Mesenchymal stem cell (in vitro differentiated cells and primary cell): ENCODE data around the gene SGO1.

Experiments
- DNase-seq: peaks from one replicate; pipeline ENCODE4 v3.0.0-alpha.2; 2013
- H2AFZ ChIP-seq: one replicate; pipeline ENCODE4 v1.6.1; 2013; ENCODE audit warnings: low read depth, mild to moderate bottlenecking, control low read depth, inconsistent platforms, low read length, moderate library complexity
- H2AK5ac ChIP-seq: 2 replicates; pipeline ENCODE4 v1.6.1; 2013; ENCODE audit warnings: low read length, moderate library complexity, mild to moderate bottlenecking, inconsistent platforms; ENCODE audit not compliant: severe bottlenecking
- H2BK120ac ChIP-seq: one replicate; pipeline ENCODE4 v1.6.1; 2013; ENCODE audit warnings: low read depth, mild to moderate bottlenecking, inconsistent platforms, low read length, moderate library complexity
- H2BK12ac ChIP-seq, 2 experiments: one replicate each; pipeline ENCODE4 v1.6.1; 2013; ENCODE audit warnings: inconsistent platforms in 2 of 2, low read length in 2 of 2, mild to moderate bottlenecking in 2 of 2, moderate library complexity in 2 of 2, control low read depth in 1 of 2
- H2BK15ac ChIP-seq: one replicate; pipeline ENCODE4 v1.6.1; 2013; ENCODE audit warnings: mild to moderate bottlenecking, low read depth, inconsistent platforms; ENCODE audit not compliant: poor library complexity, severe bottlenecking
- H2BK5ac ChIP-seq: 2 replicates; pipeline ENCODE4 v1.6.1; 2013; ENCODE audit warnings: low read depth, mild to moderate bottlenecking, low read length, control low read depth, inconsistent platforms; ENCODE audit not compliant: poor library complexity, severe bottlenecking
- H3K14ac ChIP-seq, 2 experiments: one replicate each; pipeline ENCODE4 v1.6.1; 2013; ENCODE audit warnings: inconsistent platforms in 2 of 2, low read length in 2 of 2, control low read depth in 1 of 2, mild to moderate bottlenecking in 1 of 2, moderate library complexity in 1 of 2
- H3K18ac ChIP-seq, 2 experiments: one replicate each; pipeline ENCODE4 v1.6.1; 2013; ENCODE audit warnings: inconsistent platforms in 2 of 2, low read length in 2 of 2, control low read depth in 1 of 2, low read depth in 1 of 2, mild to moderate bottlenecking in 1 of 2
- H3K23ac ChIP-seq, 2 experiments: one replicate each; pipeline ENCODE4 v1.6.1; 2013; ENCODE audit warnings: inconsistent platforms in 2 of 2, low read length in 2 of 2, mild to moderate bottlenecking in 2 of 2, moderate library complexity in 2 of 2, control low read depth in 1 of 2
- H3K27ac ChIP-seq: 2 replicates; pipeline ENCODE4 v1.5.1; 2013; ENCODE audit warnings: mild to moderate bottlenecking, moderate library complexity, low read length, control low read depth, inconsistent platforms; ENCODE audit not compliant: poor library complexity, severe bottlenecking
- H3K27me3 ChIP-seq, 2 experiments: 2 replicates each; pipeline versions ENCODE4 v1.6.1 to v1.7.0; 2013; ENCODE audit warnings: low read length in 2 of 2, mild to moderate bottlenecking in 2 of 2, moderate library complexity in 2 of 2, control low read depth in 1 of 2, inconsistent platforms in 1 of 2; ENCODE audit not compliant: control insufficient read depth in 1 of 2, insufficient read depth in 1 of 2
- H3K36me3 ChIP-seq, 2 experiments: 2 replicates each; pipeline versions ENCODE4 v1.6.1 to v1.7.0; 2013; ENCODE audit warnings: low read length in 2 of 2, control low read depth in 1 of 2, inconsistent platforms in 1 of 2, low read depth in 1 of 2, mild to moderate bottlenecking in 1 of 2; ENCODE audit not compliant: insufficient read depth in 2 of 2, control insufficient read depth in 1 of 2
- H3K4ac ChIP-seq, 2 experiments: one replicate each; pipeline ENCODE4 v1.6.1; 2013; ENCODE audit warnings: inconsistent platforms in 2 of 2, low read length in 2 of 2, mild to moderate bottlenecking in 2 of 2, moderate library complexity in 2 of 2, control low read depth in 1 of 2, low read depth in 1 of 2
- H3K4me1 ChIP-seq: 2 replicates; pipeline ENCODE4 v1.6.1; 2013; ENCODE audit warnings: low read depth, low read length, control low read depth; ENCODE audit not compliant: control insufficient read depth, insufficient read depth
- H3K4me2 ChIP-seq: 2 replicates; pipeline ENCODE4 v1.6.1; 2013; ENCODE audit warnings: low read length, mild to moderate bottlenecking, inconsistent platforms; ENCODE audit not compliant: poor library complexity, severe bottlenecking
- H3K4me3 ChIP-seq, 2 experiments: 2 replicates each; pipeline versions ENCODE4 v1.5.1 to v1.7.0; 2013; ENCODE audit warnings: low read length in 2 of 2, mild to moderate bottlenecking in 2 of 2, control low read depth in 1 of 2, low read depth in 1 of 2; ENCODE audit not compliant: insufficient read depth in 1 of 2
- H3K79me1 ChIP-seq: replicated peaks from 2 replicates; pipeline ENCODE4 v1.6.1; 2013; ENCODE audit warnings: mild to moderate bottlenecking, control low read depth, low read length, inconsistent platforms; ENCODE audit not compliant: poor library complexity, severe bottlenecking
- H3K9ac ChIP-seq: 2 replicates; pipeline ENCODE4 v1.7.0; 2013; ENCODE audit warnings: mild to moderate bottlenecking, low read length, moderate library complexity
- H3K9me3 ChIP-seq: 2 replicates; pipeline ENCODE4 v1.7.0; 2013; ENCODE audit warnings: mild to moderate bottlenecking, low read length; ENCODE audit not compliant: control insufficient read depth
- H4K8ac ChIP-seq: one replicate; pipeline ENCODE4 v1.6.1; 2013; ENCODE audit warnings: inconsistent platforms, mild to moderate bottlenecking, low read length, moderate library complexity
- H4K91ac ChIP-seq: one replicate; pipeline ENCODE4 v1.6.1; 2013; ENCODE audit warnings: mild to moderate bottlenecking, low read length, inconsistent platforms
- WGBS: methylation state at CpG from one replicate; pipeline ENCODE4 v1.1.7; 2013; ENCODE audit warnings: mixed read lengths; 5-methylcytosine and 5-hydroxymethylcytosine counted together

SGO1 gene

GRCh38 chr3:20197775-20198174 is 11.8 kb upstream of the SGO1 start:
- no peak overlapping the region for H3K9ac ChIP-seq
- WGBS: 78% methylated on average over 3 of the region's 3 CpGs
- no peak overlapping the region for H2BK5ac ChIP-seq

GRCh38 chr3:20194793-20195460 is 8.9 kb upstream of the SGO1 start:
- Histone ChIP-seq H2BK15ac (no peak overlapping the region), H3K18ac (no peak overlapping the region), H2AK5ac (no peak overlapping the region), H3K27ac (no peak overlapping the region), H3K36me3 (no peaks in the 10 kb centered on the region), H4K8ac (no peak overlapping the region), H3K4ac (no peak overlapping the region), H4K91ac (no peak overlapping the region), H2AFZ (no peak overlapping the region), H3K4me2 (no peak overlapping the region), H2BK120ac (no peak overlapping the region), H3K4me3 (no peak overlapping the region), H3K27me3 (no peaks in the 10 kb centered on the region), H2BK5ac (peak overlapping the region; percentile 31), H3K4me1 (no peaks in the 10 kb centered on the region), H3K14ac (no peak overlapping the region), H3K23ac (no peak overlapping the region), H3K79me1 (no peaks in the 10 kb centered on the region), H2BK12ac (no peak overlapping the region), H3K9me3 (no peaks in the 10 kb centered on the region), H3K9ac (no peak overlapping the region)
- 96% methylated on average over 5 of the region's 7 CpGs for WGBS
- DNase-seq: peak; percentile 16

More at GRCh38 chr3:20197775-20198174, 11.8 kb upstream of the SGO1 start:
- no peak overlapping the region for H3K27ac ChIP-seq
- H2AK5ac ChIP-seq: no peak overlapping the region
- H2BK12ac ChIP-seq: no peak overlapping the region
- no peaks in the 10 kb centered on the region for H3K79me1 ChIP-seq
- no peak overlapping the region for H4K8ac ChIP-seq
- no peak overlapping the region for H3K18ac ChIP-seq
- no peak overlapping the region for H3K4me3 ChIP-seq
- no peak overlapping the region for H2AFZ ChIP-seq
- H2BK120ac ChIP-seq: no peak overlapping the region
- no peaks in the 10 kb centered on the region for H3K36me3 ChIP-seq
- H4K91ac ChIP-seq: no peak overlapping the region
- H3K4ac ChIP-seq: no peak overlapping the region
- H3K23ac ChIP-seq: no peak overlapping the region
- H2BK15ac ChIP-seq: no peak overlapping the region
- no peak for DNase-seq
- H3K14ac ChIP-seq: no peak overlapping the region
- H3K4me1 ChIP-seq: no peaks in the 10 kb centered on the region
- H3K4me2 ChIP-seq: no peak overlapping the region
- H3K27me3 ChIP-seq: no peaks in the 10 kb centered on the region
- H3K9me3 ChIP-seq: no peaks in the 10 kb centered on the region

- Histone ChIP-seq H3K9me3 (no peaks in the 10 kb centered on the region), H2BK15ac (no peak overlapping the region), H3K23ac (no peak overlapping the region), H3K27ac (no peak overlapping the region), H3K27me3 (no peaks in the 10 kb centered on the region), H2AFZ (no peak overlapping the region), H4K91ac (no peak overlapping the region), H2AK5ac (no peak overlapping the region), H2BK5ac (no peak overlapping the region), H2BK12ac (no peak overlapping the region), H3K4ac (no peak overlapping the region), H3K14ac (no peak overlapping the region), H3K4me1 (no peaks in the 10 kb centered on the region), H3K9ac (no peak overlapping the region), H3K4me3 (no peak overlapping the region), H3K79me1 (no peaks in the 10 kb centered on the region), H3K18ac (no peak overlapping the region), H3K36me3 (no peaks in the 10 kb centered on the region), H3K4me2 (no peak overlapping the region), H4K8ac (no peak overlapping the region), H2BK120ac (no peak overlapping the region)
- no peak for DNase-seq
- 77% methylated on average over 3 of the region's 5 CpGs for WGBS
Observed at GRCh38 chr3:20190991-20191390, 5.0 kb upstream of the SGO1 start.

- WGBS: 3% methylated on average over 9 of the region's 9 CpGs
- Histone ChIP-seq H4K91ac (no peak overlapping the region), H3K79me1 (peaks cover 6% of the 10 kb centered on the region), H2AK5ac (no peak overlapping the region), H3K4ac (peak overlapping the region in 1 of 2 experiments; percentile 5), H2BK12ac (no peak overlapping the region), H3K18ac (peak overlapping the region in 1 of 2 experiments; percentile 50), H3K4me1 (no peaks in the 10 kb centered on the region), H3K4me2 (peak overlapping the region; percentile 79), H3K27me3 (no peaks in the 10 kb centered on the region), H2BK120ac (peak overlapping the region; percentile 21), H3K27ac (peak overlapping the region; percentile 87), H3K9me3 (no peaks in the 10 kb centered on the region), H2BK5ac (no peak overlapping the region), H2BK15ac (no peak overlapping the region), H2AFZ (peak overlapping the region; percentile 33), H3K14ac (no peak overlapping the region), H3K36me3 (no peaks in the 10 kb centered on the region), H3K9ac (peak overlapping the region; percentile 98), H4K8ac (peak overlapping the region; percentile 87), H3K4me3 (peak overlapping the region; percentile 40 to 94), H3K23ac (no peak overlapping the region)
- no peak for DNase-seq
Observed at GRCh38 chr3:20186600-20187004, 596 bp upstream of the SGO1 start.
